ENCODE data around the gene CYP4F22. TPM values are rescaled to one million over a fixed set of nuclear protein-coding genes. Genes with fewer than 3 reads are reported as not detected.

The CYP4F22 gene
- total RNA-seq, 1 experiment from 2014 or later: not detected

DNA sequence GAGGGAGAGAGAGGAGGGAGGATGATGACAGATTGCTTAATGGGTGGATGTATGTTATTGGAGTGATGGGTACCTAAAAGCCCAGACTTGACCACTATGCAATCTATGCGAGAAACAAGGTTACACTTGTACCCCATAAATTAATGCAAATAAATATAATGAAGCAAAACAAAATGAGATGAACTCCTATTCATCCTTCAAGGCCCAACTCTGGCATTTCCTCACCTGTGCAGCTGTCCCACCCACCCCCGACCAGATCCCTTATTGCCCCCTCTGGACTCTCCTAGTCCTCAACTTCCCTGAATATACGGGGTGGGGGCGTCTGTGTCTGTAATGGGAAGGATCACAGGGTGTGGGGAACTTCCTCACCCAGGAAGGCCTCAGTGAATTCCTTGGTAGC is 33.2 kb upstream of the CYP4F22 start:
- ChIA-PET CTCF (no interaction called here), POLR2A (no interaction called here)
- no peaks in the 10 kb centered on the region for H3K4me1 ChIP-seq
- no peaks in the 10 kb centered on the region for H3K27me3 ChIP-seq (replicated peaks; ENCODE audit: control insufficient read depth, insufficient read depth, low read length)
- TF ChIP-seq, protein P1, sequence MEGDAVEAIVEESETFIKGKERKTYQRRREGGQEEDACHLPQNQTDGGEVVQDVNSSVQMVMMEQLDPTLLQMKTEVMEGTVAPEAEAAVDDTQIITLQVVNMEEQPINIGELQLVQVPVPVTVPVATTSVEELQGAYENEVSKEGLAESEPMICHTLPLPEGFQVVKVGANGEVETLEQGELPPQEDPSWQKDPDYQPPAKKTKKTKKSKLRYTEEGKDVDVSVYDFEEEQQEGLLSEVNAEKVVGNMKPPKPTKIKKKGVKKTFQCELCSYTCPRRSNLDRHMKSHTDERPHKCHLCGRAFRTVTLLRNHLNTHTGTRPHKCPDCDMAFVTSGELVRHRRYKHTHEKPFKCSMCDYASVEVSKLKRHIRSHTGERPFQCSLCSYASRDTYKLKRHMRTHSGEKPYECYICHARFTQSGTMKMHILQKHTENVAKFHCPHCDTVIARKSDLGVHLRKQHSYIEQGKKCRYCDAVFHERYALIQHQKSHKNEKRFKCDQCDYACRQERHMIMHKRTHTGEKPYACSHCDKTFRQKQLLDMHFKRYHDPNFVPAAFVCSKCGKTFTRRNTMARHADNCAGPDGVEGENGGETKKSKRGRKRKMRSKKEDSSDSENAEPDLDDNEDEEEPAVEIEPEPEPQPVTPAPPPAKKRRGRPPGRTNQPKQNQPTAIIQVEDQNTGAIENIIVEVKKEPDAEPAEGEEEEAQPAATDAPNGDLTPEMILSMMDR (IDR thresholded peaks at IDR 0.05; ENCODE audit: insufficient read depth in 1 of 2, low read depth in 1 of 2, low read length in 1 of 2, severe bottlenecking in 1 of 2, unreplicated experiment in 1 of 2): no peak
- Mint-ChIP-seq H3K36me3 (ENCODE audit: insufficient read depth, unreplicated experiment) (no peaks in the 10 kb centered on the region), H3K4me3 (ENCODE audit: unreplicated experiment) (no peak overlapping the region), H3K9me3 (ENCODE audit: unreplicated experiment) (no peaks in the 10 kb centered on the region), H3K27ac (ENCODE audit: unreplicated experiment) (no peak overlapping the region), H3K4me1 (ENCODE audit: low read depth, unreplicated experiment) (no peaks in the 10 kb centered on the region), H3K27me3 (ENCODE audit: insufficient read depth, unreplicated experiment) (no peaks in the 10 kb centered on the region)
- H3K4me3 ChIP-seq (ENCODE audit: low read depth, low read length): no peak overlapping the region
- BruUV-seq (replicated peaks): no TSS peak
- H3K36me3 ChIP-seq (ENCODE audit: control insufficient read depth, insufficient read depth, low read length): no peaks in the 10 kb centered on the region
- no peak for DNase-seq
- H3K9me3 ChIP-seq: no peaks in the 10 kb centered on the region
- intact Hi-C loops (cut with micrococcal nuclease; ENCODE audit: unreplicated experiment): no loop called here

DNA sequence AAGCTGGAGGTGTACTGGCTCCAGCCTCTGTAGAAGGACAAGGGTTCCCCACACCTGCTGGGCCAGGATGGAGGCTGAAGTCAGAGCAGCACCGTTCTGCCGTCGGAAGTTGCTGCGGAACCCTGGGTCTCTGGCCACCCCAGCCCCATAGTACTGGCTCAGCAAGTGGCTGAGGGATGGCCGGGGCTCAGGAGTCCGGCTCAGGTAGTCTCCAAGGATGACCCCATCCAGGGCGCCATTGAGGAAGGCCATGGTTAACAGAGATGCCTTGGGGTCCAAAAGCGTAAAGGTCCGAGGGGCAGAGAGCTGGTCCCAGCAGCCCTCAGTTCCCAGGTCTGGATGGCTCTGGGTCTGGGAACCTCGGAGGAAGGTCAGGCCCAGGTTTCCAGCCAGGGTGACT is 32.7 kb upstream of the CYP4F22 start:
- H3K36me3 Mint-ChIP-seq (ENCODE audit: insufficient read depth, unreplicated experiment): no peaks in the 10 kb centered on the region
- no peaks in the 10 kb centered on the region for H3K4me1 Mint-ChIP-seq (ENCODE audit: low read depth, unreplicated experiment)
- Histone ChIP-seq H3K4me3 (ENCODE audit: low read depth, low read length) (no peak overlapping the region), H3K4me1 (no peaks in the 10 kb centered on the region), H3K27me3 (replicated peaks; ENCODE audit: control insufficient read depth, insufficient read depth, low read length) (no peaks in the 10 kb centered on the region), H3K36me3 (ENCODE audit: control insufficient read depth, insufficient read depth, low read length) (no peaks in the 10 kb centered on the region), H3K9me3 (no peaks in the 10 kb centered on the region)
- intact Hi-C loops (cut with micrococcal nuclease; ENCODE audit: unreplicated experiment): no loop called here
- H3K9me3 Mint-ChIP-seq (ENCODE audit: unreplicated experiment): no peaks in the 10 kb centered on the region
- H3K27me3 Mint-ChIP-seq (ENCODE audit: insufficient read depth, unreplicated experiment): no peaks in the 10 kb centered on the region
- DNase-seq: no peak
- TF ChIP-seq, protein P1 (IDR thresholded peaks at IDR 0.05; ENCODE audit: insufficient read depth in 1 of 2, low read depth in 1 of 2, low read length in 1 of 2, severe bottlenecking in 1 of 2, unreplicated experiment in 1 of 2): no peak
- no peak overlapping the region for H3K4me3 Mint-ChIP-seq (ENCODE audit: unreplicated experiment)
- ChIA-PET CTCF (no interaction called here), POLR2A (no interaction called here)
- H3K27ac Mint-ChIP-seq (ENCODE audit: unreplicated experiment): no peak overlapping the region
- no TSS peak for BruUV-seq (replicated peaks)

DNA sequence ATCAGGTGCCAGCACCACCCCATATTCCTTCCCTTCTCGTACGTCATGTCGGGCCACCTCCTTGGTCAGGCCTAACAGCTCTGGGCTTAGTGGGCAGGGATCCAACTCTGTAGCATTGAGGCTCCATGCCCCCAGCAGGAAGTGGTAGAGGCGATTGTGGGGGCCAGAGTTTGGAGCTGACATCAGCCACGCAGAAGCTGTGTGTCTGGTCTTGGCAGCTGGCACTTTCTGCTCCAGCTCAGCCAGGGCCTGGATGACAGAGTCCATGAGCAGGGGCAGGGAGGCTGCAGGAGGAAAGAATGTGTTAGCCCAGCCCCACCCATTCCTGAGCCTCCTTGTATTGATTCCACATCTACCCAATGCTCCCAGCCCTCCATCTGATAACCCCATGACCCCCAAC is 32.0 kb upstream of the CYP4F22 start:
- H3K27me3 ChIP-seq (replicated peaks; ENCODE audit: control insufficient read depth, insufficient read depth, low read length): no peaks in the 10 kb centered on the region

More for the DNA sequence above, 32.0 kb upstream of the CYP4F22 start:
- Histone ChIP-seq H3K4me1 (no peaks in the 10 kb centered on the region), H3K9me3 (no peaks in the 10 kb centered on the region), H3K36me3 (ENCODE audit: control insufficient read depth, insufficient read depth, low read length) (no peaks in the 10 kb centered on the region), H3K4me3 (ENCODE audit: low read depth, low read length) (no peak overlapping the region)
- no peak for DNase-seq
- TF ChIP-seq, protein P1 (IDR thresholded peaks at IDR 0.05; ENCODE audit: insufficient read depth in 1 of 2, low read depth in 1 of 2, low read length in 1 of 2, severe bottlenecking in 1 of 2, unreplicated experiment in 1 of 2): no peak
- BruUV-seq (replicated peaks): no TSS peak
- no peaks in the 10 kb centered on the region for H3K4me1 Mint-ChIP-seq (ENCODE audit: low read depth, unreplicated experiment)
- no peak overlapping the region for H3K27ac Mint-ChIP-seq (ENCODE audit: unreplicated experiment)
- POLR2A ChIA-PET: no interaction called here
- no peaks in the 10 kb centered on the region for H3K36me3 Mint-ChIP-seq (ENCODE audit: insufficient read depth, unreplicated experiment)
- H3K4me3 Mint-ChIP-seq (ENCODE audit: unreplicated experiment): no peak overlapping the region
- H3K9me3 Mint-ChIP-seq (ENCODE audit: unreplicated experiment): no peaks in the 10 kb centered on the region
- CTCF ChIA-PET: no interaction called here
- intact Hi-C loops (cut with micrococcal nuclease; ENCODE audit: unreplicated experiment): no loop called here
- H3K27me3 Mint-ChIP-seq (ENCODE audit: insufficient read depth, unreplicated experiment): no peaks in the 10 kb centered on the region
